Urothelium cell line (cell line): ENCODE results near the gene RNGTT.

ENCODE experiments used
- DNase-seq: peaks from one replicate; pipeline ENCODE4 v3.0.0; 2011; ENCODE audit warnings: low spot score, mixed read lengths
- FAIRE-seq: peaks from 2 replicates; lab custom pipeline; 2011; peaks lifted over from hg19 to GRCh38; lab: Jason Lieb, UNC

Gene RNGTT

DNA sequence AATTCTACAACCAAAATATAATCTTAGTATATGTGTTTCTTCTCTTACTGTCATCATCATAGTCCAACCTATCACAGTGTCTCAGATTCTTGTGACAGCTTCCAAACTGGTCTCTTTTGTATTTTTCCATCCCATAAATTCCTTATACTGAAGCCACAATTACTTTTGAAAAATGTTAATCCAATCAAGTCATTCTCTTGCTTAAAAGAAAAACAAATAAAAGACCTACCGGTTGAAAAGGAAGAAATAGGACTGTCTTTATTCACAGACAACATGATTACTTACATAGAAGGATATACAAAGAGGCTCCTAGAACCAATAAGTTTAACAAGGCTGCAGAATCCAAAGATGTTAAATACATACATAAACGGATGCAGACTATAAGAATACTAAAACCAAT lies 339.9 kb downstream of the RNGTT start:
- FAIRE-seq, result no peak
- DNase-seq, result no peak

DNA sequence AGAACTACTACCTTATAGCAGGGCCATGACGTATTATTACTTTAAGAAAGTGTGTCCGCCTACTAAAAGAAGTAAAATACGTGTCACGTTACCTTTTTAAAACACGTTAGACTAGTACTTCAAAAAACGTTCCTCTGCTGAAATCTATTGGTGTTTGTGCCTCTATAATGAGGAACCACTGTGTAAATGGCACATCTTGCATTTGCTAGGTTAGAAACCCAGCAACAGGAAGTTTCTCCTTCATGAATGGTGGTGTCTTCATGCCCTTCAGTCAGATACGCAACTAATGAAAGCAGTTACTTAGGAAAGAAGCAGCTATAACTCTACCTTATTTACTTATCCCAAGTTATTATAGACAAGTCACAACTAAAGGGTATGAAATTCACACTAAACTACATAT lies 343.5 kb downstream of the RNGTT start:
- DNase-seq (no peak), FAIRE-seq (no peak)

DNA sequence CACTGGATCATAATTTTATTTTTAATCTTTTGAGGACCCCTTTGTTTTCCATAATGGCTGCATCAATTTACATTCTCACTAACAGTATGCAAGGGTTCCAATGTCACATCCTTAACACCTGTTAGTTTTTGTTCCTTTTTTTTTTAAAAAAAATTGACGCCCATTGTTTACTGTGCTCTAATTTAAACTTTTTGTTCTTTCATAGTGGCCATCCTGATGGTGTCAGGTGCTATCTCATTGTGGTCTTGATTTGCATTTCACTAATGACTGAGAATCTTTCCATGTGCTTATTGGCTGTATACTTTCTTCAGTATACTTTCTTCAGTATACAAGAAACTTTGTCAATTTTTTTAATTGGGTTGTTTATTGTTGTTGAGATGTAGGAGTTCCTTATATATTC lies 347.0 kb downstream of the RNGTT start:
- FAIRE-seq (no peak), DNase-seq (no peak)

DNA sequence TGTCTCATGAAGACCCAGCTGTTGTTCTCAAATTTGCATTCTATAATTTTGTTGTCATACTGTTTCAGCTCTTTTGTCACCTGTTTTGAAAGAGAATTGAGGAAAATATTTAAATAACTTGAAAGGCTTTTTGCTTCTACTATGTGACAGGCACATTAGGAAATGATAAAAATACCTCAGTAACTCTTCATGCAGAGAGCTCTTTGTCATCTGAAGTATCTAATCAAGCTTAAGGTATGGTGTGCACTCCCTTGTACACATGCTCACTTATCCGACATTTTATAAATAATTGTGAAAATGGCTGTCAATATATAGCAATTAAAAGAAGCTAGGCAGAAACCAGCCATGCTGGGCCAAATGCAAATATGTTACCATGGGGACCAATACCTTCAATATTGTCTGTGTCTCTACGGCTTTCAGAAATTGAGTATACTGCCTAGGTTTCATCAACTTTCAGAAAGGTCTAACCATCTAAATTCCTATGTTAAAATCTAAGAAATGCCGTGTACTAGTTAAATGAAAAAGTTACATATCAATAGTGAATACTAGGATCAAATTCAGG lies 349.0 kb downstream of the RNGTT start:
- DNase-seq, result no peak
- FAIRE-seq, result no peak

DNA sequence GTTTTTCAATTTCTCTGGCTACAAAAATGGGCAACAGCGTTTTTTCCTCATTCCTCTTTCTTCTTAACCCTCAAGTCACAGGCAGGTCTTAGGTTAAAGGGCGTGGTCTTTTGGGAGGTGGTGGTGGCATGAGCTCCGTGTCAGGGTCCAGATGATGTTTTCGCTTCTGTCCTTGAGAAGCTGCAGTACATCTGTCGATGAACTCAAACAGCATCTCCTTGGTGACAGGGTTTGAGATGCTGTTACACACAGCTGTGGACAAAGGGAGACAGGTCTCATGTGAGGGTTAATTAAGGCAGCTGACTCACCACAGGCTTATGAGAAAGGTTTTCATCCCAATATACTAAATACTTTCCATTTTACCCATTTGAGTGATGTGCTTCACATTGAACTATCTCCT lies 350.8 kb downstream of the RNGTT start:
- FAIRE-seq (no peak), DNase-seq (no peak)

DNA sequence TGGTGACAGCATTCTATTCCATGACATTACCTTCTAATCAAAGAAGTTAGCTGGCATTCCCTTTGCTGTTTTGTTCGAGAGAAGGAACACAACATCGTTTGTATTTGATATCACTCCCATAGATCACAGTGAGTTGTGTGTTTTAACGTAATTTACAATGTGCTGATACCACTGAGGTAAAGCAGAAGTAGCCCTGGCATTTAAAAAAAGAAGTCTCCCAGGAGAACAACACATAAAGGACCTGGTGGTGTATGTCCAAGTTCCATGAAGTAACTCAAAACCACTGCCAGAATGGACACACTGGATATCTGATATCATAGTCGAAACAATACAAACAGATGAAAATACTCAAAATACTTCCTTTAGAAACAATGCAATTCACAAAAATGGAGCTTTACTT lies 351.7 kb downstream of the RNGTT start:
- FAIRE-seq (no peak), DNase-seq (no peak)

DNA sequence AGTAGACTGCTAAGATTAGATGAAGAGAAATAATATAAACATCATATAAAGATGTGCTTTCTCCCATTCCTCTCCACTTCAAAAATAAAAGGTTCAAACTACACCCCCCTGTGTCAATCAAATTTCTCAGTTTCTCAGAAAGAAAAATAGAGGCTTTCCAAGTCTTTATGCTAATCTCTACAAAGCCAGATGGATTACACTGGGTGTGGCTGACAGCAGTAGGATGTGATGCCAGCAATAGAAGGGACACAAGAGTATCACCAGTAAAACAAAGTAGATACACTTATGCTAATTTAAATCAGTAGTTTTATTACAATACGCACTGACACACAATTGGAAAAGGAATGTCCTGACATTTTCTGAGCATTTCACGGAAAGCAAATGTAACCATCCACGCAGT lies 353.4 kb downstream of the RNGTT start:
- FAIRE-seq (no peak), DNase-seq (no peak)

DNA sequence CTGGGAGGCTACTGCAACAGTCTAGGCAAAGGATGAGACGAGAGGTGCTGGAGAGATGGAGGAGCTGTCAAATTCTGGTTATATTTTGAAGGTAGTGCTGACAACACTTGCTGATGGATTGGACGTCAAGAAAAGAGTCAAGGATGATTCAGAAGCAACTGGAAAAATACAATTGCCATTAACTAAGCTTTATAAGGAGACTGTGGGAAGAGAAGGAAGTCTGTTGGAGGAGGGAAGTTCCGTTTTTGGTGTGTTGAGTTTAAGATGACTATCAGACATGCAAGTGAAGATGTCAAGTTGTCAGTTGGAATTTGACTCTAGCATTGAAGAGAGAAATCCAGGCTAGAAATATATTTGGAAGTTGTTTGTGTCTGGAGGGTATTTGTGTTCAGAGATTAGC lies 358.1 kb downstream of the RNGTT start:
- DNase-seq, result no peak
- no peak for FAIRE-seq

DNA sequence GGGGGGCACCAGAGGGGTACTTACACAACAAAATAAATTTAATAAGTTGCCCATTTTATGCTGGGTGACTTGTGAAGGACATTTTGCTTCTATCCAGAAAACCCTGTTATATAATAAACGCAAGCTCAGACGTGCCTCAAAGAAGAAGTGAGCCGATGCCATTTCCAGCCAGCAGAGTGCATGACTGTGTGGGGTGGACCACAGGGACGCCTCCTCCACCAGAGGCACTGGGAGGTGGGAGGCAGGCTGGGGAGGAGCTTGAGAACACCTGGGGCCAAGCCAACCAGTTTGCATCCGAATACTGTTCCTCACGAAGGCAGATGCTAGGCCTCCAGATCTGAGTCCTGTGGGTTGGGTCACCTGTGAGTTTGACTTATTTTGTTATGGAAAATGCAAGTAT lies 363.8 kb downstream of the RNGTT start:
- FAIRE-seq, result no peak
- DNase-seq, result no peak

DNA sequence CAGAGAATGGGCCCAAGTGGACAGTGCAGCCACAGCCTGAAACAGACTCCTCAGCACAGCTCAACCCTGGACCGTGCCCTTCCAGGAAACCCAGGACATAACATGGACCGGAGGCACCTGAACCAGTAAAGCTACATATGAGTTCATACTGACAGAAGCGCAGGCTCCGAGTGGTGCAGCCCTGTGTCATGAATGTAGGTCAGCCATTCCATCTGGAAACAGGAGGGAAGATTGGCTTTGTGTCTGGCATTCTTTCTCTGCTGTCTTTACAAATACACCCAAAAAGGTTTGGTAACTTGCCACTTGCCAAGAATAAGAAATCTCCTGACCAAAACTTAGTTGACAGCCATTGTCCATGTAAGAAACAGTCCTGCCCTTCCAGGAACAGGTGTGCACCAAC lies 366.6 kb downstream of the RNGTT start:
- DNase-seq, result no peak
- FAIRE-seq, result no peak

DNA sequence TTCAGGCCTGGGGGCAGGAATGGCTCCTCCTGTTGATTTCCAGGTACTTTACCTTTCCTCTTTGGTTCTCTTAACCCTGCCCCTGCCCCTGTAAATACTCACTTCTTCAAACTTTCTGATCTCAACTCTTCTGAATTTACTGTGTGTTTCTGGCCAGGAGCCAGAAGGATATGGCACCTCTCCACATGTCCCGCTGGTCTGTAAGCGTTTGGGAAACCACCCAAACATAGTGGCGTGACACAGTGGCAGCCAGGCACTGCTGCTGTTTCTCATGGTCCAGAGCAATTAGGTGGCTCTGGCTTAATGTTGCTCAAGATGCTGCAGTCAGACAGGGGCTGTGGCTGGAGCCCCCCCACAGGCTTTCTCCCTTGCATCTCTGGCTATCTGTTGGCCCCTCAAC lies 374.5 kb downstream of the RNGTT start:
- no peak for FAIRE-seq
- DNase-seq, result no peak

DNA sequence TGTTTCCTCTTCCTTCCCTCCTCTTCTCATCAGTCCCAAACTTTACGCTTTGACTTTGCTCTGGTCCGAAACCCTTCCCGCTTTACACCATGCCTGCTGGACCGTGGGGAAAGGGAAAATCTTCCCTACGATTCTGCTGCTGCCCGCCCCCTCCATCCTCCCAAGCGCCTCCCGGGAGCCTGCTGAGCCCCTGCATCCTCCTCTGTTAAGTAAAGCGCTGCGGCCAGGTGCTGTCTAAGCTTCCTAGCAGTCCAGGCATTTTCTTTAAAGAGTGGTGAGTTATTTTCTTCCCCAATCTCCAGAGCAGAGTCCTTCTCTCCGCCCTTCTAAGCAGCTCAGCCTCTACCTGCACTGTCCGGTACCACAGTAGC lies 376.3 kb downstream of the RNGTT start:
- no peak for FAIRE-seq
- DNase-seq, result no peak

DNA sequence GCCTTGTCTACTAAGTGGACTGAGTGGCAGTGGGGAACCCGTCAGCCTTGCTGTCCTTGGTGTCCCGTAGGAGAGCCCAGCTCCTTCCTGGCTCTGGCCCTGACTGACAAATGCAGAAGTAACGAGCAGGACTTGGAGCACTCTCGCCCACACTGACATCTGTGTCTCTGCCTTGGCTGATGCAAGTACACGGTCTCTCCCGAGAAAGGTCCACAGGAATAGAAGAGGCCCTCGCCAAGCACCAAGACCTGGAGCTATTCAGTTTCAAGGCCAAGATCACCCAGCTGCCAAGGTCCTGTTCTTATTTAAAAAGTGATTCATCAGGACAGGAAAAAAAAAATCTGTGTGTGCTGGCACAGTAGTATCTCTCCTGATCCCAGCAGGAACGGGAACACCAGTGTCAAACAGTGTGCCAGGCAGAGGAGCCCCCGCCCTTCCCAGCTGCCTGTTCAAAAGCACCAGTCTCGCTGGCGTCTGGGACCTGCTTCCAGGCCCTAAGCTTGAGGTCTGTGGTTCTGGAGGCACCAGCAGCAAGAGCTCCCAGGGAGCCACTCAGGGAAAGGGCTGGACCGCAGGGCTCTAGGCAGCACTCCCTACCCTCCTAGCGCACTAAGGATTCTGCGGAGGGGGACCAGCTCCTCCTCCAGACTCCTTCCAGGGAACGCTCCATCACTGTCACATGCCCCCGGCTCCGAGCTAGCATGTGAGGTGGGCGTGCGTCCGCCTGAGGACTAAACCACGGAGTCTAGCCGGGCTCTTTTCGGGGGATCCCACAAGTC lies 376.9 kb downstream of the RNGTT start:
- no peak for DNase-seq
- FAIRE-seq, result no peak

DNA sequence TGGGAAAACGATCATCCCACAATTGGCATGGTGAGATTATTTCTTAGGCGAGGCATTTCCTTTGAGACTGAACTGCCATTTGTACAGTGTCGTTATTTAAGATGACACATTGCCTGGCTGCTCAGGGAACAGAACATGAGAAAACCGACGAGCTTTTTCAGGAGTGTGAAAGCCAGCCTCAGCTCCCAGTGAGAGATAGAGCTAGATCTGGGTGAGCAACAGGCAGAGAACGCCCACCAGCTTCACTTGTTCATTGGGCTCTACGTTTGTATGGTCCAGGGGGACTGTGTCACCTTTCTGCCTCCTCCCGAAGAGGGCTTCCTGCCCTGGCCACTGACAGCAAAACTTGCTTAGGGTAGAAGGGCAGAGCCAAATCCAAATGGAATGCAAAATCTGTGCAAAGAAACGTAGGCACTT lies 378.1 kb downstream of the RNGTT start:
- FAIRE-seq, result no peak

DNA sequence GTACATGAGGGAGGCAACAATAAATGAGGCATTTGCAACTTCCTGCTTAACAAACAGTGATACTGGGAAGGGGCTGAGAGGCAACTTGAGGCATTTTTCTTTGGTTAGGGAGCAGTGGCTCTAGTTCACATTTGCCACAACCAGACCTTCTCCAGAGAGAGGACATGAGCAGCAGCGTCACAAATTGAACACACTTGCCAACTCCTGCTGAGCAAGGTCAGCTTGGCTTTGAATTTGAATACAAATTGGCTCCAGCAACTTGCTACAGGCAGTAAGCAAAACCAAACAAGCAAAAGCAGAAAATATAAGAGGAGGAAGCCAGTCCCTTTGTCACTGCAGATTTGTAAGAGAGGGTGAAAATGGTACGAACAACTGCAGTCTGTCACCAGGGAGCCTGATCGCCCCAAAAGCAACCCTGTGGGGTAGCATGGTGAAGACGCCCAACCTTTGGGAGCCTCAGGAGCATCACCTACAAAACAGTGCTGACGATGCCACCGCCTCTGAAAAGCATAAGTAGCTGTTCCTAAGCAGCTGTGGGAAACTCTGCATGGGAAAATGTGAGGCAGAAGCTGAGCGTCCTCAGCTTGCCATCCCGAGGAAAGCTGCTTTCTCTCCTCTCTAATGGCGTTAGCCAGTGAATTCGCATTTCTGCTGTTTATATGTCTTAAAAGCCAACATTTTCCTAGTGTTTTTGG lies 378.7 kb downstream of the RNGTT start:
- no peak for FAIRE-seq
- DNase-seq, result no peak

More for the DNA sequence above, 378.1 kb downstream of the RNGTT start:
- DNase-seq, result no peak

DNA sequence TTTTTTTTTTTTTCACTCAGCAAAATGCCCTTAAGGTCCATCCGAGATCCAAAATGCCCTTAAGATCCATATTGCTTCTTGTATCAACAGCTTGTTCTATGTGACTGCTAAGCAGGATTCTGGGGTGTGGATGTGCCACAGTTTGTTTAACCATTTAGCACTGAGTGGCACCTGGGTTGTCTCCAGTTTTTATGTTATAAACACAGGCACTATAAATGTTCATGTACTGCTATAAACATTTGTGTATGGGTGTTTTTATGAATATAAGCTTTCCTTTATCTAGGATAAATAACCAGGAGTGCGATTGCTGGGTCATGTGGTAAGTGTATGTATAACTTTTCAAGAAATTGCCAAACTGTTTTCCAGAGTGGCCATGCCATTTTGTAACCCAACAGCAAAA lies 386.0 kb downstream of the RNGTT start:
- FAIRE-seq, result no peak
- DNase-seq, result no peak

DNA sequence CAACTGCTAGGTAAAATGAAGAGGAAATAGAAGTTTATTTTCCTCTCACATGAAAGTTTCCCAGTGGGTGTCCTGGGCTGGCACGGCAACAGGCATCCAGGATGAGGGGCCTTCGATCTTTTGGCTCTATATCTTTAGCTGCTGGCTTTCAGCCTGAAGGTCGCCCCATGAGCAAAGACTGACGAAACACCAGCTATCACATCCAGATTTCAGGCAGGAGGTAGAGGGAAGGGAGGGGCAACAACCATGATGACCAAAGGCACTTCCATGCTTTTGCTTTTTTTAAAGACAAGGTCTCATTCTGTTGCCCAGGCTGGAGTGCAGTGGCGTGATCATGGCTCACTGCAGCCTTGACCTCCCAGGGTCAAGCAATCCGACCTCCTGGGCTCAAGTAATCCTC lies 387.9 kb downstream of the RNGTT start:
- FAIRE-seq (no peak), DNase-seq (no peak)

DNA sequence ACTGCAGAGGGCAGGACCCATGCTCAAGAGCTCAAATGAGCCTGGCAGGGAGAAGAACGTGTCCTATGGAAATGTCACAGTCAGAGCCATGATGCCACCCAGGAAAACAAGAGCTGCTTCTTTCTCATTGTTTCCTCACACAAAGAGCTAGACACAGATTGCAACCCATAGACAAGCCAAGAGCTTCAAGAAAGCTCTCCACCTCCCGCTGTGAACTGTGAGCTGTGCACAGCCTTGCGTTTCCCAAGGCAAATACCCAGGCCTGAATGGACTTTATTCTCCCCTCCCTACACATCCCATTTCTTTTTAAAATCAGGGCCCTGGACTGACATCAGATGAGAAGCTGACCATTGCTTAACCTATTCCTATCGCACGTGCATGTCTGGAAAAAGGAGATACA lies 388.8 kb downstream of the RNGTT start:
- DNase-seq, result no peak
- no peak for FAIRE-seq

DNA sequence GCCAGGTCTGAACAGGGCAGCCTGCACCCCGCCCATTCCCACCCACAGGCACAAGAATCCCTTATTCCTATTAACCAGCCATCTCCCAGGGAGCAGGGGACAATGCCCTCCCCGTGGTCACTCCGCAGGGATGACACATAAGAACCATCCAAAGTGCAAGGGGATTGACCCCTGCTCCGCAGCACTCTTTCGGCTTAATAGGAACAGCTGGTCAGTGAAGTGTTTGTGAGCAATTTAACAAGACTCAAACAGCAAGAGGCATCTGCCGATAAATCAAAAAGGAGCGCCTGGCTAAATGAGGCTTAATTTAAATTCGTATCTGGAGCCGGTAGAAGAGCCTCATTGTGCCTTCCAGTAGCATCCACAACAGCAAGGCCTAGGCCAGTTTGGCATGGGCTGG lies 389.4 kb downstream of the RNGTT start:
- no peak for FAIRE-seq
- DNase-seq, result no peak

DNA sequence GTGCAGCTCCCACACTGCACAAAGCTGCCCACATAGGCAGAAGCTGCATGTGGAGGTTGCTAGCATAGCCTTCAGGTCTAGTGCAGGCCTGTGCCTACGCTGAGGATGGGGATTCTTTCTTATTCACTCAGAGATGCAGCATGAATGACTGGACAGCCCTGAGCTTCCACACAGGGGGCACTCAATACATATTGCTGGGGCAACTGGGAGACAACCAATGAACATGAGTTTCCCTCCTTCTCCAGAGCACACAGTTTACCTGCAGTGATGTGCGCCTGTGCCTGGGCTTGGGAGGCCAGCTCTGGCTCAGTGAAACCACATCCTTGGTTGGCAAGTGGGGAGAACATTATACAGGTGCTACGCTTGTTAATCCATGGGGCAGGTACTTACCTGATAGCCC lies 389.9 kb downstream of the RNGTT start:
- no peak for FAIRE-seq
- DNase-seq, result no peak

DNA sequence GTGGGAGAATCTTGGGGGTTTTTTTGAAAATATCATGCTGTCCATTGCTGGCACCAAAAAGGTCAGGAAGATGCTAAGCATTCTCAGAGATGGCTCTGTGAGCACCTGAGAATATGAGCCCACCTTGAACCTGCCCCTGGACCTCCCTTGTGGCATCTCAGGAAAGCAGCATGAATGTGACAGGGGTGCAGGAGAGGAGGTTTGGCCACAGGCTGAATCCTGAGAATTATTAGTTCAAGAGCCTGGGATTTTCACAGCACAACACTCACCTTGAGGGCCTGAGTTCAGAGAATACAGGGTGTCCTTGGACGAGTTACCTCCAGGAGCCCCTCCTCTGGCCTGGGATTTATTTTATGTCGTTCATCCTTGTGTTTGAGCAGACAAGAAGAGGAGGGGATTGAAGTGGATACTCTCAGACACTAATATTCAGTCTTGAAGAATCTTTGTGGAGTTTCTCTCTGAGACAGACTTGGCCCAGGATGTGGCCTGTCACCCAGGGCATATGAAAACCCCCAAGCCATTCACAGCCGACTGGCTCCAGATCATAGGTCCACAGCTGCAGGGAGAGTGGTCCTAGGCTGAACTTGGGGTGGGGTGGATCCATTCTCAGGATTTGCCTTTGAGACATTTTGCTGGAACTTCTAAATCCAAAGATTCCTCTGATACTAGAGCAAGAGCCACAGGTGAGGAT lies 390.8 kb downstream of the RNGTT start:
- FAIRE-seq, result no peak
- no peak for DNase-seq

DNA sequence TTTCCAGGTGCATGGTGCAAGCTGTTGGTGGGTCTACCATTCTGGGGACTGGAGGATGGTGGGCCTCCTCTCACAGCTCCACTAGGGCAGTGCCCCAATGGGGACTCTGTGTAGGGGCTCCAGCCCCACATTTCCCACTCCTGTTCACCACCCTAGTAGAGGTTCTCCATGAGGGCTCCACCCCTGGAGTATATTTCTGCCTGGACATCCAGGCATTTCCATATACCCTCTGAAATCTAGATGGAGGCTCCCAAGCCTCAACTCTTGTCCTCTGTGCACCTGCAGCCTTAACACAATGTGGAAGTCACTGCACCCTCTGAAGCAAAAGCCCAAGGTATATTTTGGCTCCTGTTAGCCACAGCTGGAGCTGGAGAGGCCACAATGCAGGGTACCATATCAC lies 393.5 kb downstream of the RNGTT start:
- FAIRE-seq, result no peak
- no peak for DNase-seq
